IPS-15b (cell line): ENCODE data around the gene ROMO1.
"Not testable (repeated sequence)": the region's sequence is repeated elsewhere in the genome, so short reads cannot be mapped to it uniquely, and the experiment has no call there.

Experiments used
- H3K27me3 ChIP-seq: one replicate; pipeline ENCODE4 v1.6.1; 2013; ENCODE audit warnings: low read length; ENCODE audit not compliant: control insufficient read depth, insufficient read depth
- H3K36me3 ChIP-seq: one replicate; pipeline ENCODE4 v1.6.1; 2013; ENCODE audit warnings: low read length; ENCODE audit not compliant: control insufficient read depth, insufficient read depth
- H3K4me1 ChIP-seq: one replicate; pipeline ENCODE4 v1.6.1; 2013; ENCODE audit warnings: mild to moderate bottlenecking, low read length; ENCODE audit not compliant: control insufficient read depth, insufficient read depth
- H3K4me3 ChIP-seq: one replicate; pipeline ENCODE4 v1.5.1; 2013; ENCODE audit warnings: low read depth, low read length
- H3K9ac ChIP-seq: one replicate; pipeline ENCODE4 v1.6.1; 2013; ENCODE audit warnings: low read depth, mild to moderate bottlenecking, low read length
- H3K9me3 ChIP-seq: one replicate; pipeline ENCODE4 v1.6.1; 2013; ENCODE audit warnings: mild to moderate bottlenecking, low read length; ENCODE audit not compliant: control insufficient read depth, insufficient read depth

ROMO1 gene

DNA sequence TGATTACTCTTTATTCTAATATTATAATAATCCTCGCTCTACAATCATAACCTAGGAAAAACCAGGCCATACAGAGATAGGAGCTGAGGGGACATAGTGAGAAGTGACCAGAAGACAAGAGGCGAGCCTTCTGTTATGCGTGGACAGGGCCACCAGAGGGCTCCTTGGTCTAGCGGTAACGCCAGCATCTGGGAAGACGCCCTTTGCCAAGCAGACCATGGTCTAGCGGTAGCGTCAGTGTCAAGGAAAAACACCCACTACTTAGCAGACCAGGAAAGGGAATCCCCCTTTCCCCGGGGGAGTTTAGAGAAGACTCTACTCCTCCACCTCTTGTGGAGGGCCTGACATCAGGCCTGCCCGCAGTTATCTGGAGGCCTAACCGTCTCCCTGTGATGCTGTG is 12.3 kb upstream of the ROMO1 start:
- not testable (repeated sequence) for H3K36me3 ChIP-seq, H3K4me3 ChIP-seq

DNA sequence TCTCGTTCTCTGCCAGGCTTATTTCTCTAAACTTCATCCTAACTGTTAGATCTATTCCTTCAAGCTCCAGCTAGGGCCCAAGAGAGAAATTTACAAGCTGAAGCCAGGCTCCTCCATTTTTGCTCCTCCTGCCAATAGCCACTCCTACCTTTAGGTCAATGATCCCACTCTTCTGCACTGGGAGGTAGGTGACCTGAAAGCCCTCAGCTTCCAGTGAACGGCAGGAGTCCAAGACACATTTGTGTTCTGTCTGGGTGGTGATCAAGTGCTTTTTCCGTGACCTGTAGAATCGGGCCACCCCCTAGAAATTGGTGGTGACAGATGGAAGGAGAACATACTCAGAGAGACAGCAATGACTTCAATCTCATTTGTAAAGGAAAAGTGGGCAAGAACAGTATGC is 8.9 kb upstream of the ROMO1 start:
- H3K4me3 ChIP-seq: no peak overlapping the region
- H3K27me3 ChIP-seq: no peaks in the 10 kb centered on the region
- peaks cover 8% of the 10 kb centered on the region for H3K36me3 ChIP-seq

More for the DNA sequence above, 12.3 kb upstream of the ROMO1 start:
- H3K9ac ChIP-seq, H3K27me3 ChIP-seq, H3K4me1 ChIP-seq, H3K9me3 ChIP-seq: not testable (repeated sequence)

DNA sequence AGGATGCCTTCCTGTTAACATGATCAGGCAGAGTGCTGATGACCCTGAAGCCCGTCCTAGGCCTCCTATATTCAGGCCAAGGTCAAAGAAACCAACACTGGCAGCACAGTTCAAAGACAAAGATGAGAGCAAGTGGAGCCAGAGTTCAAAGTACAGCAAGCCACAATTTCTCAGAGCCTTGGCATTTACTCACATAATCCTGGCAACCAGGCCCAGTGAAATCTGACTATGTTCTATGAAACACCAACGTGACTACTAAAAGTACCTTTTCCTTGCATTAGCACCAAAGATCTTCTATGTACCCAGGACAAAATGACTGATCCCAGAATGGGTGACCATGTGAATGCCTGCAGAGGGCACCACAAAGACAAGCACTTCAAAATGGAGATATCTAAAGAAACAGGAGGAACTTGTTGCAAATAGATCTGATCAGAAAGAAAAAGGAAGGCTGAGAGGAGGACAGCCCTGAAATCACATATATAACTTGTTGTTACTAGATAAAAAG is 3.9 kb upstream of the ROMO1 start:
- Histone ChIP-seq H3K36me3 (peaks cover 8% of the 10 kb centered on the region), H3K4me1 (no peaks in the 10 kb centered on the region), H3K9me3 (no peaks in the 10 kb centered on the region), H3K9ac (no peak overlapping the region), H3K27me3 (no peaks in the 10 kb centered on the region), H3K4me3 (no peak overlapping the region)

More for the DNA sequence above, 8.9 kb upstream of the ROMO1 start:
- no peaks in the 10 kb centered on the region for H3K9me3 ChIP-seq
- no peaks in the 10 kb centered on the region for H3K4me1 ChIP-seq
- H3K9ac ChIP-seq: no peak overlapping the region

DNA sequence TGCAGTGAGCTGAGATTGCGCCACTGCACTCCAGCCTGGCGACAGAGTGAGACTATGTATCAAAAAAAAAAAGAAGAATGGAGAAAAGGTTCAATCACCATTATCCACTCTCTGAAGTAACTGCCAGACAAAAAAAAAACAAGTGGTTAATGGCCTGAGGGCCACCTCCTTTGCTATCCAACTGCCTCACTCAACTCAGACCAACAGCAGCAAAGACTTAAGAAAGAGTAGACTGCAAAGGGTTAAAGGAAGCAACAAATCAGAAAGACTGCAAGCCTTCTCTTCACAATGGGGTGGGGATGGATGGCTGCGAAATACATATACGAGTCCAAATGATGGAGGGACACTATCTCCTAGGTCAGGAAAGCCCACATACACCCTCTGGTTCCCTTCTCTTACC is 3.2 kb upstream of the ROMO1 start:
- H3K4me3 ChIP-seq: no peak overlapping the region

DNA sequence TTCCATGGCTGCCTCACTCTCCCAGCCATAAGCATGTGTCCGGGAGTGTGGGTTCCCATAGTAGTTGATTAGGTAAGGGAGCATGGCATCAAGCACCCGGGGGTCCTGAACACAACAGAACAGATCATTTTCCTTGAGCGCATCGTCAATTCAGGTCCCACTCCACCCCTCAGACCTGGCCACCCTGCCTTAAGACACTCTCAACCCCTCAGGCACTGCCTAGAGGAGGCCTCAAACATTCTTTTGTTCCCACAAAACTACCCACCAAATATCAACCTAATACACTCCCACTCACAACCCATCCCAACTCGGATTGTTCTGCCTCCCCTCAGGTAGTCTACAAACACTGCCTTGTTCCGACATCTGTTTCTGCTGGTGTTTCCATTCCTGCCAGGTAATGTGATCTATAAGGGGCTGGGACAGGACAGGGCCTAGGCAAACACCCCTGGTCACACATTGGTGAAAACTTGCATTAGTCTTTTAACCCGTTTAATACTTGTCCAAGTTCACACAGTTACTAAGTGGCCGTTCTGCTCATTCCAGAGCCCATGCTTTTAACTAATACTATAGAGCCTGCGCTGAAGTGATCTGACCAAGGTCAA is 1.4 kb upstream of the ROMO1 start:
- no peaks in the 10 kb centered on the region for H3K27me3 ChIP-seq
- H3K4me1 ChIP-seq: no peaks in the 10 kb centered on the region
- H3K9ac ChIP-seq: no peak overlapping the region
- peak overlapping the region; percentile 97 for H3K4me3 ChIP-seq
- no peaks in the 10 kb centered on the region for H3K9me3 ChIP-seq
- peaks cover 6% of the 10 kb centered on the region for H3K36me3 ChIP-seq

More for the DNA sequence above, 3.2 kb upstream of the ROMO1 start:
- no peaks in the 10 kb centered on the region for H3K27me3 ChIP-seq
- no peaks in the 10 kb centered on the region for H3K4me1 ChIP-seq
- H3K9me3 ChIP-seq: no peaks in the 10 kb centered on the region
- H3K9ac ChIP-seq: no peak overlapping the region
- H3K36me3 ChIP-seq: peaks cover 8% of the 10 kb centered on the region

DNA sequence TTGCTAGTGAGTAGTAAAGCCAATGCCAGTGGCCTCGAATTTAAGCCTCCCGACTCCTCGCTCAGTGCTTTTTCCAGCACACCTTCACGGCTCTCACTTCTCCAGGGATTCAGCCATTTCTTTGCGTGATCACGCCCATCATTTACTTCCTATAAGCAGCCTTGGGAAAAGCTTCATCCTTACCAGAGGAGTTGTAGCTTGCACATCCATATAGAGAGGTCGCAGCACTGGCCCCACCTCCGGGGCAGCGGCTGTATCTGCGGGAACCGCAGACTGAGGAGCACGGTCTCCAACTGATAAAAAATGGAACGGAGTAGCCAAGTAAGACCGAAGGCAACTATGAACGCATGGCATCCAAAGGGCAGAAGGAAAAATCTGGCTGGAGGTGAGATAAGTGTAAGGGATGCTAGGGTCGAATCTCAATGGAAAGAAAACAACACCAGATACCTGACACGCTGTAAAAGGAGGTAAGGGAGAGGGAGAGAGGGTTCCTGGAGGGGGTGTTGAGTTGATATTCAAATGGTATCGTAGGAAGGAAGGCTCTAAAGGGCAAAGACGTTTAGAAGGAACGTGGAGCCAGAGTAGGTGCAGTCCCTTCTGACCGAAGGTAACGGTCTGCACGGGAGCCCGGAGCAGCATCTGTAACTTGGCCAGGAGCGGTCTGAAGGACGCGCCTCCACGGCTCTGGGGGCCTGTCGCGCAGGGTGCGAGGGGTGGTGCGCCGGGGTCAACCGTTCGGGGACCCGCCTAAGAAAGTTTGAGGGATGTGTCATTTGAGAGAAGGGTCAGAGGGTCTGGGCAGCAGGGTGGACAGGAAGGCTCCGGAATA is 693 bp upstream of the ROMO1 start:
- Histone ChIP-seq H3K27me3 (no peaks in the 10 kb centered on the region), H3K4me3 (peak overlapping the region; percentile 97), H3K4me1 (no peaks in the 10 kb centered on the region), H3K9me3 (no peaks in the 10 kb centered on the region), H3K9ac (peak overlapping the region; percentile 56), H3K36me3 (peaks cover 6% of the 10 kb centered on the region)

DNA sequence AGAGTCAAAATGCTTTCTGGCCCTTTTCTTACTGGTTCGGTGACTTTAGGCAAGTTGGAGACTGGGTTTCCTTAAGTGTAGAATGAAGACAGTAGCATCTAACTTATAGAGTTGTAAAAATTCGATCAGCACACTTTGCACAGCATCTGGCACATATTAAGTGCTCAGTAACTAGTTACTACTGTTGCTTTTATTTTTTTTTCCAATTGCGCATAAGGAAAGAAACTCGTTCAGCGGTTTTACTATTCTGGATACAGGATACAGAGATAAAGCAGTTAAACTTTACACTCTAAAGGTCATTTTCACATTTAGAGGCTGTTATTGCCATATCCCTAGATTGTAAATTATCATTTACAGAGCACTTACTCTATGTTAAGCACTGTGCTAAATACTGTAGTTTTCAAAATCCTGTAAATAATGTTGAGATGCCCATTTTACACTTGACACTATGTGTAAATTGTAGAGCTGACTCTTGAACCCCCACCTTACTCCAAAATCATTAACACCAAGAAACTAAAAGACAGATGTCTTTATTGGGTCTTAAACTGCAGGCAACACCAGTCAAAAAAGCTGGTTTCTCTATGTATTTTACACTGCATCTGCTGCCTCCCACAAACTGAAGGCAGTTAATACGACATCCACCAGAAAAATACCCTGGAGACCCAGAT is 886 bp downstream of the ROMO1 start:
- peaks cover 9% of the 10 kb centered on the region for H3K36me3 ChIP-seq

DNA sequence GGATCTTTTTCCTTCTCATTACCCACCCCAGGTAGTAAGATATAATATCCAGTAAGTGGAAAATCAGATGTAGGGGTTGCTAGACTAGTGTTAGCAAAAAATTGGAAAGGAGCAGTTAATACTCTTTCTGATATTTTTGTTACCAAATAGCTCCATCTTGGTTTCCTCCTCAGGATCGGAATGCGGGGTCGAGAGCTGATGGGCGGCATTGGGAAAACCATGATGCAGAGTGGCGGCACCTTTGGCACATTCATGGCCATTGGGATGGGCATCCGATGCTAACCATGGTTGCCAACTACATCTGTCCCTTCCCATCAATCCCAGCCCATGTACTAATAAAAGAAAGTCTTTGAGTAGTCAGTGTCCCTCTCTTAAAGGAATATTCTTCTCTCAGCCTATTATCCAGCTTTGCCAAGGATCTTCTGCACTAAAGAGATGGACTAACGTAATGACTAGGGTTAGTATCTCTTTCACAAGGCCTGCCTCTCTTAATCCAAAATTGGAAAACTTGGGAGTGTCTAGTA is 1.5 kb downstream of the ROMO1 start:
- Histone ChIP-seq H3K9ac (no peak overlapping the region), H3K4me3 (no peak overlapping the region), H3K9me3 (no peaks in the 10 kb centered on the region), H3K36me3 (peaks cover 10% of the 10 kb centered on the region), H3K4me1 (no peaks in the 10 kb centered on the region), H3K27me3 (no peaks in the 10 kb centered on the region)

More for the DNA sequence above, 886 bp downstream of the ROMO1 start:
- H3K9me3 ChIP-seq: no peaks in the 10 kb centered on the region
- no peaks in the 10 kb centered on the region for H3K4me1 ChIP-seq
- peak overlapping the region; percentile 97 for H3K4me3 ChIP-seq
- H3K27me3 ChIP-seq: no peaks in the 10 kb centered on the region
- peak overlapping the region; percentile 98 for H3K9ac ChIP-seq

DNA sequence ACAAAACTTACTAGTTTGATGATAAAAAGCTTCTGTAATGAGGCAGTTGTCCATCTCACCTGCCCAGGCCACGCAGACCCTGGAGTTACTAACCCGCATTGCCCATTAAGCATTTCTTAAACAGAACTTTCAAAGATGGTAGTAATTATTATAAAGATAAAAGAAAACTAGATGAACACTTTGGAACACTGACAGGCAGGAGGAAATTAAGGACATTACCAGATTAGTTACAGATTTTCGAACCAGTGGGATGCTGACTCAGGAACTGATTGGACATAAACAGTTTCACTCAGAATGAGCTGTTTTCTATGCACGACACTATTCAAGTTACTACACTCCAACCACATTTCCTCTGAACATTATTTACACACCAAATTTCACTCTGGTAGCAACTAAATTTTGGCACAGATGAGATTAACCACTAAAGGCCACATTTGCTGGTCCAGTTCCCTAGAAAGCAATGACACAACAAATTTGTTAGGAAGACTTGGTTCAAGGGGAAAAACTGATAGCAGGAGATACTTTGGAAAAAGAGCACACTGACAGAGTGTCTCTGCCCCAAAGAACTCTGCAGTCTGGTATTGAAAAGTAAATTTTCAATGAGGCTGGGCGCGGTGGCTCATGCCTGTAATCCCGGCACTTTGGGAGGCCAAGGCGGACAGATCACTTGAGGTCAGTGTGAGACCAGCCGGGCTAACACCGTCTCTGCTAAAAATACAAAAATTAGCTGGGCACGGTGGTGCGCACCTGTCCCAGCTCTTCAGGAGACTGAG is 3.0 kb downstream of the ROMO1 start:
- no peak overlapping the region for H3K9ac ChIP-seq
- no peaks in the 10 kb centered on the region for H3K27me3 ChIP-seq
- H3K9me3 ChIP-seq: no peaks in the 10 kb centered on the region
- no peak overlapping the region for H3K4me3 ChIP-seq
- H3K4me1 ChIP-seq: no peaks in the 10 kb centered on the region
- H3K36me3 ChIP-seq: peaks cover 10% of the 10 kb centered on the region

DNA sequence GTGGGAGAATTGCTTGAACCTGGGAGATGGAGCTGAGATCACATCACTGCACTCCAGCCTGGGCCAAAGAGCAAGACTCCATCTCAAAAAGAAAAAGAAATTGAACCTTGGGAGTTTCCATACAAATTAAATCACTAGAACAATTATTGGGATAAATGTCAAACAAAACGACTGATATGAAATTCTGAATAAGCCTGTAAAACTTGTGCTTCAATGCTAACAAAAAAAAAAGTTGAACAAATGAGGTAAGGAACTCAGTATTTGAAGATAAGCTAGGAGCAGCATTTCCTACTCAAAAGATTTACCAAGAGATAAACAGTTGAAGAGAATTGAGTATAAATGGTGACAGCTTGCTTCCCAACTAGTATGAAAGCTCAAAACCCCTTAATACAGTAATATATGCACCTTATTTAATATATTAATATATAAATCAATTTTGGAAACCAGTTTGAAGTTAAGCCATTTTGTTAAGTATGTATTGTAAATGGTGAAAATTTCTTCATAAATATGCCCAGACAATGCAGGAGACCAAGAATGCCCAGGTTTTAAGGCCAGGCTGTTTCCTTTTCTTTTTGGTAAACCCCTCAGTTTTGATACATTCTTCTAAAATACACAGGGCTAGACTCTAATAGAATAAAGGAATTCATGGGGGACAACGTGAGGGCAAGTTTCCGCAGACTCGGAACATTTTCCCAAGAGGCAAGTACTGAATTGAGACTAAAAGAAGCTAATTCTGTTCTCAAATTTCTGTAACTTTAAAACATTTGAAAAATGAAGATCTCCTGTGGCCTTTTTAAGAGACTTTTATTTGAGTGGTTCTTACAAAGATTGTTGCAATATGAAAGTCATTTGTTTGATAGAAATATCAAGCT is 3.9 kb downstream of the ROMO1 start:
- Histone ChIP-seq H3K9ac (no peak overlapping the region), H3K36me3 (peaks cover 17% of the 10 kb centered on the region)

More for the DNA sequence above, 3.9 kb downstream of the ROMO1 start:
- H3K9me3 ChIP-seq: no peaks in the 10 kb centered on the region
- no peaks in the 10 kb centered on the region for H3K4me1 ChIP-seq
- no peaks in the 10 kb centered on the region for H3K27me3 ChIP-seq
- no peak overlapping the region for H3K4me3 ChIP-seq
